ENCODE results near the gene EDN1.

The EDN1 gene

DNA sequence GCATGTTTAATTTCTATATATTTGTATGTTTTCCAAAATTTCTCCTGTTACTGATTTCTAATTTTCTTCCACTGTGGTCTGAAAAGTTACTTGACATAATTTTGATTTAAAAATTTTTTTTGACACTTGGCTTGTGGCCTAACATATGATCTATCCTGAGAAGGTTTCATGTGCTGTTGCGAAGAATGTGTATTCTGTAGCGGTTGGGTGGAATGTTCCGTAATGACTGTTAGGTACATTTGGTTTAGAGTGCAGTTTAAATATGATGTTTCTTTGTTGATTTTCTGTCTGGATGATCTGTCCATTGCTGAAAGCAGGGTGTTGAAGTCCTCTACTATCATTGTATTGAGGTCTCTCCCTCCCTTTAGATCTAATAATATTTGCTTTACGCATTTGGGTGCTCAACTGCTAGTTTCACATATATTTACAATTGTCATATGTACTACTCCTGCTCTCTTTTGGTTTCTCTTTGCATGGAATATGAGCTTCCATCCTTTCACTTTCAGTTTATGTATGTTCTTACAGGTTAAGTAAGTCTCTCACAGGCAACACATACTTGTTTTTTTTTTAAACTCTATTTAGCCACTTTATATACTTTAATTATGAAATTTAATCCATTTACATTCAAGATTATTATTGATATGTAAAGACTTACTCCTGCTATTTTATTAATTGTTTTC is 19.5 kb upstream of the EDN1 start:
- no peak for DNase-seq

- no peak for DNase-seq
Observed at GRCh38 chr6:12271594-12271993, 18.6 kb upstream of the EDN1 start.

GRCh38 chr6:12271997-12272396 is 18.2 kb upstream of the EDN1 start:
- no peak for DNase-seq

DNA sequence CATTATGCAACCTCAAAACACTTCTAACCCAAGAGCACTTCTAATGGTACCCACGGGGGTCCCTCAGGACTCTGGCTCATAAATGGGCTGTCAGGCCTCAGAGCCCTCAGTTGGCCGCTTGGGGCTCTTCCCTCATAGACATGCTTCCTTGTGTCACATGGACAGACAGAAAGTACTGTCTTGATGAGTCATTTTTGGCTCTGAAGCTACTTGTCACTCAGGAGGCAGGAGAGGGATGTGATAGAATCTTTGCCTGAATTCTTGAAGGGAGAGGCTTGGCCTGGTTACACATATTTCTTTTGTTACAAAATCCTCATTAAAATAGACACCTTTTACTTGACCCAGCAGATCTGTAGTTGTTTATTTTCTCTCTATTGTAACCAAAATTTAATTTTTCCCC is 15.1 kb upstream of the EDN1 start:
- no peak for DNase-seq

- no peak for DNase-seq
Observed at GRCh38 chr6:12276930-12277315, 13.2 kb upstream of the EDN1 start.

DNA sequence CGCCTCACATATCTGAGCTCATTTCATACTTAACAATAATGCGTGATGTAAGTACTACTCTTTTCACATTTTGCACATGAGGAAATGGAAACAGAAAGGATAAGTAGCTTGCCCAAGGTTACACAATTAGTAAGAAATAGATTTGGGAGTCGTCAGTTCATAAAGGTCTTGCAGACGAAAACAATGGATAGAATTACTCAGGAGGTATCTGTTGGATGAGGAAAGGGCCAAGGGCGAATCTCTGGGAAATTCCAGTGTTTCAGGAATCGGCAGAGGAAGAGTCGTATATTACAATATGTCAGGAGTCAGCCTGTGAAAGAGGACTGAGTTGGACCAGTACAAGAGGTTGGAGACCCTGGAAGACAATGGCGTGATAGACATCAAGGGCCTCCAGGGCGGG is 12.8 kb upstream of the EDN1 start:
- no peak for DNase-seq

DNA sequence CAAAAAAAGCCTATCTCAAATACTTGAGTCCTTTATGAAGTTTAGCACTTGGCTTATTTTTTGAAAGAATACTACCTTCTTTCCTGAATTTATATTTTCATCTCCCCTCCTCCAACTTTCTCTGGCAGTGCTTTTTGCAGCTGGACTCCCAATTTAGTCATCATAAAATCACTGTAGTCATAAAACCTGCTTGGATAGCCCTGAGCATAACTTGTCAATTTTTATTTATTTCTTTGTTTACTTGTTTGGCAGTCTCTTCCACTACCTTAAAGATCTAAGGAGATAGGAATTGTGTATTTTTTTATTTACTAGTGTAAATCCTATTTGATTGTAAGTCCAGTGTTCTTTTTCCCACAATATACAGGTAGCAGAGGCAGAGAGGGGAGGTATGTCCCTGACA is 11.2 kb upstream of the EDN1 start:
- no peak for DNase-seq

DNA sequence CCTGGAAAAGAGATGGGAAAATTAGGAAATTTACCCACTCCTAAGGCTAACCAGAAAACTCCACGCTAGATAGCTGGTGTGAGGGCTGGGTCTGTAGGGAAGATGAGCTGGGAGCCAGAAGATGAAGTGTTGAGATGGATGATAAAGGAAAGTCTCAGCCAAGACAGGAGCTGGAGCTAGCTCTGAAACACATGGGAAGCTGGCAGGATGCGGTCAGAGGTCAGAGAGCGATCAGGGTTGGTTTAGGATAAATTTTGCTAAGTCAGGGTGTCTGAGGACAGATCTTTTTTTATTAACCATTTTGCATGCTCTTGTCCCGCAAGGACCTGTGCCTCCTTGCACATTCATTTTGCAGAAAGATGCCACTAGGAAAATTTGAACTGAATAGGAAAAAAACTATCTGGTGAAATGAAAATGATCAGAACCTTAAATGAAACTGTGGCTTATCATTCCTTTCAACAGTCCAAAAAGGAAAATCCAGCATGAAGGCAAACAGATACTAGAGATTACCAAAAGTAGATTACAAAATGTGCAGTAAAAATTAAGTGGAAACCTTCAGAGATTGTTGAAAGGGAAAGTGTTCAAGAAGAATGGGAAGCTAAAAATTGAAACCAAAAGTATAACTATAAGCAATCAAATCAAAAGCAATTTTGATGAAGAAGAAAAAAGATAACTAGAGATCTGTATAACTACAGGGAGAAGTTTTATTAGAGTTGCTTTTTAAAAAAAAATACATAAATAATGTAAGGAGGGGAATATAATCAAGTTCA is 10.7 kb upstream of the EDN1 start:
- DNase-seq, result no peak

DNA sequence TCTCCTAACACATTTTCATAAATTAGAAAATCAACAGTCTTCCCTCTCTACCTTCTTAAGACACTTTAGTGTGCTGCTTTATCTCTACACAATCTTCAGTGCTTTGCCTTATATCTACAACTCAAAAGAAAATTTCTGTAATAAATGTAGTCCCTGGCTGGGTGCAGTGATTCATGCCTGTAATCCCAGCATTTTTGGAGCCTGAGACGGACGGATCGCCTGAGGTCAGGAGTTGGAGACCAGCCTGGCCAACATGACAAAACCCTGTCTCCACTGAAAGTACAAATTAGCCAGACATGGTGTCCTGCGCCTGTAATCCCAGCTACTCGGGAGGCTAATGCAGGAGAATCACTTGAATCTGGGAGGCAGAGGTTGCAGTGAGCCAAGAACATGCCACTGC is 9.7 kb upstream of the EDN1 start:
- DNase-seq, result no peak

DNA sequence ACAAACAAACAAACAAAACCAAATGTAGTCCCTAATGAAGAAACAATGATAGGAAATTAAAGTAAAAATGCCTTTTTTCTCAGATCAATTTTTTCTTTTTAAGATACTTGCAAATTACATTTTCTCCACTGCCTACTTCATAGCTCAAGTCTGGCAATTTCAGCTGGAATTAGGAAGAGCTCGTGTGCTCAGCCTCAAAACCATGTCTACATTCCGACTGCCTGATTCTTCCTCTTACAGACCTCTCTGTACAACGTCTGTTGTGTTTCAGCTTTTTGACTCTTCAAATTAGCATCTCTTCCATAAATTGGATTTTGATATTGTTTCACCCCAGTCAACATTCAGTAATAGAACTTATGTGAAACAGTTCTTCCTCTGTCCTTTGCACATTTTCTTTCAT is 9.3 kb upstream of the EDN1 start:
- no peak for DNase-seq

- DNase-seq, result no peak
Observed at GRCh38 chr6:12283904-12284303, 6.3 kb upstream of the EDN1 start.

DNA sequence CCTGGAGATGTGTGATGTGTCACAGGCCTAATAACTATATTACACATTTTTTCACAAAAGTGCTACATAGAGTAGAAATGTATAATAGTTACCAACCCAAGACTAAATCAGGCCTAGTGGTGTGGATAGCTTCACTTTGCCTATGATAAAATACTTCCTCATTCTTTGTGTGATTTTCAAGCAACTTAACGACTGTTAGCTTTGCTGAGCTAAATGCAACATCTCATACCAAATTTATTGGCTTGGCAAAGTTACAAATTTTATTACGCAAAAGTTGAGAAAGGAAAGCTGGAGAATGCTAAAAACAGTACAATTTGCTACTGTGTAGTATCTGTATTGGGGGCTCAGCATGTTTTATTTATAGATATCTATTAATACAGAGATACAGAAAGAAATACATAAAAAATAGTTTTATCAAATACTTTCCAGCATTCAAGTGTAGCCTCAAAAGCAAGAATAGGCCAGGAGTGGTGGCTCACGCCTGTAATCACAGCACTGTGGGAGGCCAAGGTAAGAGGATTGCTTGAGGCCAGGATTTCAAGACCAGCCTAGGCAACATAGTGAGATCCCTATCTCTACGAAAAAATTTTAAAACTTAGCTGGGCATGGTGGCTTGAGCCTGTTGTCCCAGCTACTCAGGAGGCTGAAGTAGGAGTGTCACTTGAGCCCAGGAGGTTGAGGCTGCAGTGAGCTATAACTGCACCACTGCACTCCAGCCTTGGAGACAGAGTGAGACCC is 3.6 kb upstream of the EDN1 start:
- DNase-seq, result no peak

DNA sequence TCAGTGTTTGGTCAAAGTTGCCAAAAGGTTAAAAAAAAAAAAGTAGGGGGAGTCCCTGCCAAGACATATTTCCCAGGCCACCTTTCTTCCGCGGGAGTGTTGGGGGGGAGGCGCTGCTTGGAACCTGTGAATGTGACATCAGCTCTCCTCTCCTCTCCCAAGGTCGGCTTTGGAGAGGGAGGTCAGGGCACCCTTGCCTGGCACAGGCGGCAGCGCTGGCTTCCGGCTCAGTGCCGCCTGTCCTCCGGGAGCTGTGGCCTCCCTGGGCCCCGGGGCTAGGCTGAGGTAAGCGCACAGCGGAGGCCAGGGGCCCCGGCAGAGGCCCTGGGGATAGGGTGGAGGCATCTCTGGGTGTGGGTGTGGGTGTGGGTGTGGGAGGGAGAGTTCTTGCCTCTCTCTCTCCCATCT is 1.9 kb upstream of the EDN1 start:
- DNase-seq, result no peak

GRCh38 chr6:12288914-12289313 is 1.2 kb upstream of the EDN1 start:
- no peak for DNase-seq

DNA sequence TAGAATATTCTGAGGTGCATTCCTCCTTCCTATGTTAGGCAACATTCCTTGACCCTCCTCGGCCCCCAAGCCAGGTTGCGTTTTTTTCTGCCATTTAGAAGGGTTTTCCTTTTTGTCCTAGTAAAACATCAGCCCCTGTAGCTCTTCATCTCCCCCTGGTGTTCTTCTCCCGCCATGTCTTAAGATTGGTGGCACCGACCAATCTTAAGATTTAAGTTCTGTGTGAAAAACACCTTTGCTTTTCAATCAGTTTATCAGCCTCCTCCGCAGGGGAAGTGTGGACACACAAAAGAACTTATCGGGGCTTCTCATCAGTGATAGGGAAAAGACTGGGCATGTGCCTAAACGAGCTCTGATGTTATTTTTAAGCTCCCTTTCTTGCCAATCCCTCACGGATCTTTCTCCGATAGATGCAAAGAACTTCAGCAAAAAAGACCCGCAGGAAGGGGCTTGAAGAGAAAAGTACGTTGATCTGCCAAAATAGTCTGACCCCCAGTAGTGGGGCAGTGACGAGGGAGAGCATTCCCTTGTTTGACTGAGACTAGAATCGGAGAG is 719 bp upstream of the EDN1 start:
- no peak for DNase-seq

- no peak for DNase-seq
Observed at GRCh38 chr6:12291071-12291838, 1.1 kb downstream of the EDN1 start.

DNA sequence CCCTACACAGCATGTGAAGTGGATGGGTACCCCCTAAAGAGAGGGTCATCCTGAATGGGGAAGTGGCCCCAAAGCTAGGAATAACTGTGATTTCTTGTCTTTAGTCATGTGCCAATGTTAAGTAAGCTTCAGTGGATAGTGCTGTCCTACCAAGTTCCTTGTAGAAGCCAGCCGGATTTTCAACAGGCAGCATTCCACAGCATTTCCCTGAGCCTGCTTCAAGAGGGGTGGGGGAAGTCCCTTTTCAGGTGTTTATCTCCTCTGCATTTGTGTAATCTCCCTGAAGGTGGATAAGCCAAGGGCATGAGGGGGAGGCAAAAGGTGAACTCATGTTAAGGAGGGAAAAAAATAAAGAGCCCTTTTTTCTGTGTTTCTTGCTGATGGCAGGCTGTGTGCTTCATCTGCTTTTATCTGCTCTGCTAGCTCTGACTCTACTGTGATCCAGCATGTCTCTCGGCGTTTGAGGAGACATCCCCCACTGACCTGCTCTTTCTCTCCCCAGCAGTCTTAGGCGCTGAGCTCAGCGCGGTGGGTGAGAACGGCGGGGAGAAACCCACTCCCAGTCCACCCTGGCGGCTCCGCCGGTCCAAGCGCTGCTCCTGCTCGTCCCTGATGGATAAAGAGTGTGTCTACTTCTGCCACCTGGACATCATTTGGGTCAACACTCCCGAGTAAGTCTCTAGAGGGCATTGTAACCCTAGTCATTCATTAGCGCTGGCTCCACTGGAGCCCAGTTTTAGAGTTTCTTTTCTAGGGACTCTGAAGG is 1.9 kb downstream of the EDN1 start:
- no peak for DNase-seq

DNA sequence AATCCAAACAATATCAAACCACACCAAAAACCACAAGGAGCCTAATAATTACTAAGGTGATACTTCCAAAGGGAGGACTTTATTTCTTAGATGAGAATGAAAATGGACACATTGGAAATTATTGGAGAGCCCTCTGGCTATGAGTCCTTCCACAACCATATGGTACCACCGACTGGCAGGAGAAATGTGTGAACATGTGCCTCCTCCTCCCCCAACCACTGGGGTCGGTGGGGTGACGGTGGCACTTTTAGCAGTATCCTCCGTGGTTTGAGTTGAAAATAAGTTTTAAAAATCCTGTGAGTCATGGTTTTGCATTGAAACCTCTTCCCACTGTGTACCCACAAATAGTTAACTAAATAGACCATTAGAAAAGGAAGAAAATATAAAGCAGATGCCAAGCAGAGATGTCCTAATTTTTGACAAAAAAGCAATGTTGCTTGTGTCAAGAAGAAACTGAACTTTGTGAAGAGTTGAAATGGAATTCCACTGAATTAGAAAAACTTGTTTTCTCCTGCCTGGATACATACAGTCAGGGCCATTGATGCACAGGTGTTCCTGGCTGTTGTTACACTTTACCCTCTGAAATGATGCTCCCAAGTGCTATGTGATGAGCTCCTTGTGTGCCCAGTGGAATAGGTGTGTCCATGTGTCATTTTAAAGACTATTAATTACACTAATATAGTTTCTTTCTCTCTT is 3.2 kb downstream of the EDN1 start:
- no peak for DNase-seq

DNA sequence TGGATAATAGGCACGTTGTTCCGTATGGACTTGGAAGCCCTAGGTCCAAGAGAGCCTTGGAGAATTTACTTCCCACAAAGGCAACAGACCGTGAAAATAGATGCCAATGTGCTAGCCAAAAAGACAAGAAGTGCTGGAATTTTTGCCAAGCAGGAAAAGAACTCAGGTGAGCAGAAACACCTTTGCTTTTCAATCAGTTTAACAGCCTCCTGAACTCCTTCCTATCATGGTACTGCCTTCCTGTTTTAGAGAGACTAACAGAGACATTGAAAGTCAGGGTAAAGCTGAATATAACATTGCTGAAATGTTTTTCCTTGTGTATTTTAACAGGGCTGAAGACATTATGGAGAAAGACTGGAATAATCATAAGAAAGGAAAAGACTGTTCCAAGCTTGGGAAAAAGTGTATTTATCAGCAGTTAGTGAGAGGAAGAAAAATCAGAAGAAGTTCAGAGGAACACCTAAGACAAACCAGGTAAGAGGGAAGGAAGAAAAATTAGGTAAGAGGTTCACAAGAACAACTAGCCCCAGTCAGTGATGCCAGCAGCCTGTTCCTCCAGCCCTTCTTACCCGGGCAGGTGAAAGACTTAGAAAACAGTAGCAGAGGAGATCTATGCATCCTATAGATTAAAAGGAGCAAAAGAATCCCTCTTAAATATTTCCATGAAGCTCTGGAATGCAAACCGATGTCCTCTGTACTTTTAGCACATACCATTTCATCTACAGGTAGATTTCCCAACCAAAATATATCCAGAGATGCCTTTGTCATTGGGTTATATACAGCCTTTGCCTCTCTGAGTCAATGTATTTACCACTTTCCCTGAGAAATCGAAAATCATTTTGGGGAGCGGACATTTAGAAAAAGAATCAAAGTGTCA is 4.0 kb downstream of the EDN1 start:
- no peak for DNase-seq

DNA sequence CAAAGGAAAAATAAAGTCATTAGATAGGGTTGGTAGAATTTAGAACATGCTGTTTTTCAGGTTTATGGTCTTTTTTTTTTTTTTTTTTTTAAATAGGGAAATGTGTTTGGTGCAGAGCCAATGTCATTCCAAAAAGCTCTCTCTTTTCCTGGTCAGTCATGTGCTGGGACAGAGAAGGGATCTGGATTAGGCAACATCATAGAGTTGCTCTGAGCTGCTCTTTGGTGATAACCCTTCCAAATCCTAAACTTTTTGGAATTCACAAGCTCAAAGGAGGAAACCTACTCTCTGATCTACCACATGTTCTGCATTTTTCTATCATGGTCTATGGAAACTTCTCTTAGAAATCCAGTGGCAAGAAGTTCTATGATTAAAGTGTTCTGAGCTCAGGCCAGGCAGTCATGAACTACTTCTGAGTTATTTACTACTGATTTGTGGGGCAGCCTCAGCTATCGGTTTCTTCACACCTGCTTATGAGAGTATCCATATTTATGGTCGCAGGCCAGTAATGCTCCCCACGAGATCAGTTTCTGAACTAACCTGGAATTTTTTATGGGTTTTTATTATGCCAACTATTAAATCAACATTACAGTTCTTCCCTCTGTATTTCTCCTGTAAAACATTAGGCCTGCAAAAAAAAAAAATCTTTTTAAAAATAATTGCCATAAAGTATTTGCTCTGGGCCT is 4.8 kb downstream of the EDN1 start:
- no peak for DNase-seq
